Iris pigment epithelial cell (primary cell): Measurements from ENCODE around the gene BNC1.
"Not testable (repeated sequence)": the region's sequence is repeated elsewhere in the genome, so short reads cannot be mapped to it uniquely, and the experiment has no call there.

Experiments
- DNase-seq: peaks from one replicate; pipeline ENCODE4 v3.0.0-alpha.2; 2011; ENCODE audit warnings: low read depth

BNC1 gene

DNA sequence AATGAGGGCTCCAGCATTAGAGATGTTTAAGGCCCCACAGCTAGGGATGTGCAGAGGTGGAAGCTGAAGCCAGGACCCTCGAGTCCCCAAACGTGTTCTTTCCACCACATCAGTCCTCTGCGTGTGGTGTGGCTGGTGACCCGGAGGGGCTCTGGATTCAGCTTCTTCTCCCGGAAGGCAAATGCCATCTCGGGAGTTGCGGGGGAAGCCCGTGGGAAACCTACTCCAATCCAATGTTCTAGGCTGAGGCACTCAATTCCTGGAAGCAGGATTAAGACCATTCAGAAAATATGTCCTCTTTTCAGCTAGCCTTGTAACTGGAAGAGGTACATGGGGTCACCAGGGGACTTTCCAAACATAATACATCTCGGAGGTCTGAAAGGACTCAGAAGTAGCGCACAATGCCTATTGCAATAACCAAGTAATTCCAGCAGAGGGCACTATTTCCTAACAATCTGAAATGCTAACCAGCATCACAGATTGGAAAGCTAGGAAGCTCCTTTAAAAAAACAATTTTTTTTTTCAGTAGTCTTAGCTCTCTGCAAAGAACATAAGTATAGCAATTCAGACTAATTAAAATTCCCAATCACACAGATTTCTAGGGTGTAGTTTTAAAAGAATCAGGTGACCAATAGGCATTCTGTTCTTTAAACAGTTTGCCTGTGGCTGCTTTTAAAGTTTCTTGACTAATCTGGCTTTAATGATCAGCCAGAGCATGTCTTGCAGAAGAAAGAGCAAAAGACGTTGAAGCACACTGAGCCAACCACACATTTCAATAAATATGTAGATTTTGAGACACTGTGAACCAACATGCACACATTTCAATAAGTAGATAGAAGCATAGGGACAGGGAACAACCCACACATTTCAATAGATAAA lies 36.1 kb downstream of the BNC1 start:
- peak; percentile 66 for DNase-seq

DNA sequence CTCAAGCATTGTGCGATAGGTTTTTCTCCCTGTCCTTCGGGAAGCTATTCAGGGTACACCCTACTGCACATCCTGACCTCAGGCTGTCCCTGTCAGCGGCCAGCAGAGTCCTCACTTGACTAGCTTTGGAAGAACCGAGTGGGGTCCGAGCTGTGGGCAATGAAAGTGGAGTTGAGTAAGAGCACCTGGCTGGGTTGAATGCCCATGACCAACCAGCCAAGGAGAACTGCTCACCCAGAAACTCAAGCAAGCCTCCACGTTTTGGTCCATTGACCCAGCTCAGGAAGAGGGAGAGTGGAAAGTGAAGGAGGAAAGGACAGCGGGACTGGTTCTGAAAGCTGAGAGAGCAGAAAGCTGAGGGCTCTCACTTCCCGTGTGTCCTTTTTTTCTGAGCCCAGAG lies 40.8 kb downstream of the BNC1 start:
- no peak for DNase-seq

GRCh38 chr15:83230242-83230641 lies 54.2 kb downstream of the BNC1 start:
- DNase-seq, result no peak

- DNase-seq, result no peak
These were observed 59.0 kb downstream of the BNC1 start for GRCh38 chr15:83225449-83225848.

GRCh38 chr15:83221781-83222180 lies 62.7 kb downstream of the BNC1 start:
- not testable (repeated sequence) for DNase-seq

- no peak for DNase-seq
These were observed 65.4 kb downstream of the BNC1 start for GRCh38 chr15:83219026-83219425.

DNA sequence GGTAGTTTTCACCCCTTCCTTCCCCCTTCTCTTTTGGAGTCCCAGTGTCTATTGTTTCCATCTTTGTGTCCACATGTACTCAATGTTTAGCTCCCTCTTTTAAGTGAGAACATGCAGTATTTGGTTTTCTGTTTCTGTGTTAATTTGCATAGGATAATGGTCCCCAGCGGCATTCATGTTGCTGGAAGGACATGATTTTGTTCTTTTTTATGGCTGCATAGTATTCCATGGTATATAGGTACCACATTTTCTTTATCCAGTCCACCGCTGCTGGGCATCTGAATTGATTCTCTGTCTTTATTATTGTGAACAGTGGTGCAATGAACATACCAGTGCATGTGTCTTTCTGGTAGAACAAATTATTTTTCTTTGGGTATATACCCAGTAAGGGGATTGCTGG lies 69.2 kb downstream of the BNC1 start:
- no peak for DNase-seq

GRCh38 chr15:83210619-83211018 lies 73.8 kb downstream of the BNC1 start:
- peak; percentile 24 for DNase-seq

DNA sequence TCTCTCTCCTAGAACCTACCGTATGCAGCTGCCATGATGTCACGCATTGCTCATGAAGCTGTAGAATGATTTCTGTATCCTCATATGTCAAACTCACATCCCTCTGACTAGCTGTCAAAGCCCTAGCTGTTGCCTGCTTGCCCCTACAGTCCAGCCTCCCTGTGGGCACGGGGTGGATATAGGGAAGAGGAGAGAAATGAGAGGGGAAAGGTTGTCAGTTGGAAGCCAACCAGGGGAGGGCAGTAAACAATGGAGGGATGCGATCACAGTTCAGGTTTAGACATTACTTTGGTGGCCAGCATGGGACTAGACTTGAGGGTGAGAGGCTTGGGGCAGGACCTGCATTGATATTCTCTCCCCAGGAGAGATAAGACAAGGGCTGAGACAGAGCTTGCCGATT lies 75.1 kb downstream of the BNC1 start:
- DNase-seq, result no peak

GRCh38 chr15:83208367-83208661 lies 76.2 kb downstream of the BNC1 start:
- DNase-seq, result peak; percentile 10

- peak; percentile 65 for DNase-seq
These were observed 76.7 kb downstream of the BNC1 start, which contains the start of gene HDGFL3 for GRCh38 chr15:83207660-83208366. TSS of gene HDGFL3 (minus strand) at chr15:83207823. CDS start at chr15:83207414, 409 bp downstream.

GRCh38 chr15:83207009-83207659 lies 77.3 kb downstream of the BNC1 start:
- peak; percentile 32 for DNase-seq

DNA sequence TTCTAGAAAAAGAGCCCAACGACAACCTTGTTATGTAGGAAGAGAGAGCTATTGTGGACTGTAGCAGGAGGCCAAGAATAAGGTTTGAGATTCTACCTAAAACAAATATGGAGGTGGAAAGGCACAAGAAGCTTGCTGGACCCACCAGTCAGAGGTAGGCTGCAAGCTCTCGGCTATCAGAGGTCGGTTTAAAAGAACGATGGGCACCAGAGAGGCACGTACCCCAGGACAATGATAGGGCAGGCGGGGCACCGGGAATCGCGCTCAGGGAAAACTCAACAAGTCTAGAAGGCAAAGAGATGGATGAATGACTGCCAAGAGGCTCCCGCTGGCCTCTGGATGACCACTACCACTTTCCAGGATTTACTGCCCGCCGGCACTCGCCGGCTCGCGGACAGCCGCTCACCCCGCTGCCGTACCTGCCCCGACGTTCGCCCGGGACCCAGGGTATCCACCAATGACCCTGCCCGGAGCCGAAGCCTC lies 77.9 kb downstream of the BNC1 start:
- DNase-seq, result peak; percentile 28
